Measurements from ENCODE around the gene CASP6.

Gene CASP6

DNA sequence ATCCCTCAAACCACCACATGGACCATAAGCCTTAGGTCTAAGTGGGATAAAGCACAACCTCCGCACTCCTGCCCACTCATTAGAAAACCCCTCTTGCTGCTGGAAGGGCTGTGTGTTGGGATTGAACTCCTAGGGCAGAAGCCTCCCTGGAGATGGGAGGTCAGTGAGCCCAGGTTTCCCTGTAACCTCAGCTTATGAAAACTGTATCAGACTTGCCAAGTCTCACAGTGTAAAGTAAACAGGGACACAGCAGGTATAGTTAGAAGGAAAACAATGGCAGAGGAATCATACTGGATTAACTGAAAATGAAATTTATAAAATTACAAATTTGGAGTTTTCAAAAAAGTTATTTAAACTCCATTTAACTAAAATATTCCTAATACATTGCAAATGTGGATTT, 29.9 kb downstream of the CASP6 start:
- TF ChIP-seq, protein P1, sequence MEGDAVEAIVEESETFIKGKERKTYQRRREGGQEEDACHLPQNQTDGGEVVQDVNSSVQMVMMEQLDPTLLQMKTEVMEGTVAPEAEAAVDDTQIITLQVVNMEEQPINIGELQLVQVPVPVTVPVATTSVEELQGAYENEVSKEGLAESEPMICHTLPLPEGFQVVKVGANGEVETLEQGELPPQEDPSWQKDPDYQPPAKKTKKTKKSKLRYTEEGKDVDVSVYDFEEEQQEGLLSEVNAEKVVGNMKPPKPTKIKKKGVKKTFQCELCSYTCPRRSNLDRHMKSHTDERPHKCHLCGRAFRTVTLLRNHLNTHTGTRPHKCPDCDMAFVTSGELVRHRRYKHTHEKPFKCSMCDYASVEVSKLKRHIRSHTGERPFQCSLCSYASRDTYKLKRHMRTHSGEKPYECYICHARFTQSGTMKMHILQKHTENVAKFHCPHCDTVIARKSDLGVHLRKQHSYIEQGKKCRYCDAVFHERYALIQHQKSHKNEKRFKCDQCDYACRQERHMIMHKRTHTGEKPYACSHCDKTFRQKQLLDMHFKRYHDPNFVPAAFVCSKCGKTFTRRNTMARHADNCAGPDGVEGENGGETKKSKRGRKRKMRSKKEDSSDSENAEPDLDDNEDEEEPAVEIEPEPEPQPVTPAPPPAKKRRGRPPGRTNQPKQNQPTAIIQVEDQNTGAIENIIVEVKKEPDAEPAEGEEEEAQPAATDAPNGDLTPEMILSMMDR (IDR thresholded peaks at IDR 0.05; ENCODE audit: borderline replicate concordance, control extremely low read depth, extremely low read depth, insufficient read depth, missing control alignments) = no peak
- DNase-seq (ENCODE audit: low spot score) = no peak
- in situ Hi-C loops (cut with MboI; ENCODE audit: low sequenced_read_pairs, unreplicated experiment) = no loop called here

DNA sequence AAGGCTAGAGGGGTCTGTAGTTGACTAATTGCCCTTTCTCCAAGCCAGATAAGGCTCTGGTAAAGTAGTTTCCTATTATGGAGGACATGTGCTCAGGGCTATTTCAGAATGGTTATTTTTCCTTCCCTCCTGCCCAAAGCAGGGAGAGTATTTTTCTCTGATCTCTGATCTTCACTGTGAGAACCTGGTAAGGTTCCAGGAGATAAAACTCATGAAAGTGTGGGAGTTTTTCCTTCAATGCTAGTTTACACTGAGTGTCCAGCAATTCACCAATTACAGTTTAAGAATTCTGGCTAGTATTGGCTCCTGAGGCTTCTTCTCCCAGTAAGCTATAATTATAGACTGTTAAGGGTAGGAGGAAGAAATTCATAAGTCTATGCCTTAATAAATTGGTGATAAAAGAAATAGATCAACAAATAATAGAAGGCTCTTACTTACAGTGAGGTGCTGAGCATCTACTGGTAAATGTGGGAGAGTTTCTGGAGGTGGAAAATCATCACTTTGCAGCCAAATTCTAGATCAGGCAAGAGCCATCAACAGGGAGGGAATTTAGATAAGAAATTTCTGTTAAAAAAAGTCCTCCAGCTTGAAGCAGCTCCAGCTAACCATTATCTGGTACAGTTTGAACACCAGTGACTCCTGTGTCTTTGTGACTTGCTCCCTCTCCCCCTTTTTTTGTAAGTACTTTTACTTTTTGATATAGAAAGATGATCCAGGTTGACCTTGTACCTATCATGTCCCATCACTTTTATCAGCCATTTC, 30.9 kb downstream of the CASP6 start:
- in situ Hi-C loops (cut with MboI; ENCODE audit: low sequenced_read_pairs, unreplicated experiment) = no loop called here
- TF ChIP-seq, protein P1 (IDR thresholded peaks at IDR 0.05; ENCODE audit: borderline replicate concordance, control extremely low read depth, extremely low read depth, insufficient read depth, missing control alignments) = no peak
- DNase-seq (ENCODE audit: low spot score) = no peak

DNA sequence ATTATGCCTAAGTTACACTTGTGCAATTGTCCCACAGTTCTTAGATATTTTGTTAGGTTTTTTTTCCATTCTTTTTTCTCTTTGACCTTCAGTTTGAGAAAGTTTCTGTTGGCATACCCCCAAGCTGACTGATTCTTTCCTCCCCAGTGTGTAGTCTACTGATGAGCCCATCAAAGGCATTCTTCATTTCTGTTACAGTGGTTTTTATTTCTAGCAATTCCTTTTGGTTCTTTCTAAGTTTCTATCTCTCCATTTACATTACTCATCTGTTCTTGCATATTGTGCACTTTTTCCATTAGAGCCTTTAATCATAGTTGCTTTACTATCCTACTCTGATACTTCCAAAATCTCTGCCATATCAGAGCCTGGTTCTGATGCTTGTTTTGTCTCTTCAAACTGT, 31.9 kb downstream of the CASP6 start:
- DNase-seq (ENCODE audit: low spot score) = no peak
- TF ChIP-seq, protein P1 (IDR thresholded peaks at IDR 0.05; ENCODE audit: borderline replicate concordance, control extremely low read depth, extremely low read depth, insufficient read depth, missing control alignments) = no peak
- in situ Hi-C loops (cut with MboI; ENCODE audit: low sequenced_read_pairs, unreplicated experiment) = no loop called here

DNA sequence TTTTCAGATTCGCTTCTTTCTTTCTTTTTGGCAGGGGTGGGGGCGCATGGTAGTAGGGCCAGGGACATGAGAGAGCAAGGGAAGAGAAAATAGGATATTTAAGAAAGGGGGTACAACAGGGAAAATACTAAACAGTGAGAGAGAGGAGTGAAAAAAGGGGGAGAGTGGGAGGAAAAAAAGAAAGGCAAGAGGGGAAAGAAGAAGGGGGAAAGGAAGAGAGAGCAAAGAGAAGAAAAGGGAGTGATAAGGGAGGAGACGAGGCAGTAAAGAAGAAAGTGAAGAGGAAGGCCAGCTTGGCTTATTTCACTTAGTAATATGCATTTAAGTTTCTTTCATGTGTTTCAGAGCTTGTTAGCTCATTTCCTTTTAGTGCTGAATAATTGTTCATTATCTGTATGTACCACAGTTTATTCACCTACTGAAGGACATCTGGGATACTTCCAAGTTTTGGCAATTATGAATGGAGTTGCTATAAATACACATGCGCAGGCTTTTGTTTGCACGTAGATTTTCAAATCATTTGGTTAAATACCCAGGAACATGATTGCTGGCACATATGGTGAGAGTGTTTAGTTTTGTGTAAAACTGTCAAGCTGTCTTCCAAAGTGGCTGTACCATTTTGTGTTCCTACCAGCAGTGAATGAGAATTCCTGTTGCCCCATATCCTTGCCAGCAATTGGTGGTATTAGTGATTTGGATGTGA, 37.3 kb downstream of the CASP6 start:
- no peak for DNase-seq (ENCODE audit: low spot score)
- TF ChIP-seq, protein P1 (IDR thresholded peaks at IDR 0.05; ENCODE audit: borderline replicate concordance, control extremely low read depth, extremely low read depth, insufficient read depth, missing control alignments) = no peak
- in situ Hi-C loops (cut with MboI; ENCODE audit: low sequenced_read_pairs, unreplicated experiment) = no loop called here

DNA sequence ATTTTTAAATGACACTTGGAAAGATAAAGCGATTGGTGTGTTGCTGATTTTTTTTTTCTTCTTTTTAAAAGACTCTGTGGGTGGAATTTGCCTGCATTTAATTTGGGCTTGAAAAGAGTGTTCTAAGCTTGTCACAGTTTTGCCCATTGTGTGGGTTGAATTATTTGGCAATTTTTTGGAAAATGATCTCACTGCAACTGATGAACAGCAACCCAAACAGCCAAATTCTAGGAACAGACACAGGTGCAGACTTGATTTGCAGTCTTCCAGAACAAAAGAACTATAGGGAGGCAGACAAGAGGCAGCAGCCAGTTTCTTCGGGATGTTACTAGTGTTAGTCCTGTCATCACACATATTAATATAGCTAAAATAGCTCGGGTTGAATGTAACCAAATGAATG, 40.5 kb downstream of the CASP6 start:
- DNase-seq (ENCODE audit: low spot score) = no peak
- in situ Hi-C loops (cut with MboI; ENCODE audit: low sequenced_read_pairs, unreplicated experiment) = no loop called here
- TF ChIP-seq, protein P1 (IDR thresholded peaks at IDR 0.05; ENCODE audit: borderline replicate concordance, control extremely low read depth, extremely low read depth, insufficient read depth, missing control alignments) = no peak

DNA sequence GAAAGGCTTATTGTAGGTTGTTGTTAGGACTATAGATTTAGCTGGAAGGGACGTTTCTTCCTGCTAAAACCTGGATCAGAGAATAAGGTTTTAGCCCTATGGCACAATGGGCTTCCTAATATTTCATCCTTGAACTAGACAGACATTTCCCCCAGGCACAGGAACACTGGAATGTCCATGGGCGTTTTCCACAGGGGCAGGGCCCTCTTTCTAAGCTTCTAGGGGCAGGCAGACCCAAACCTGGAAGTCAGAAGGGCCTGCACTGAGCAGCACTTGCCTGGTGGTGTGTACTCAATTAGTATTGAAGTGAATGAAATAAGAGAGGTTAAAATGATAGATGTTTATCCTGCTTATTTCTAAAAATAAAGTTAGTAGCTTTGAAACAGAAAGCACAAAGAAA, 41.1 kb downstream of the CASP6 start:
- no peak for DNase-seq (ENCODE audit: low spot score)
- TF ChIP-seq, protein P1 (IDR thresholded peaks at IDR 0.05; ENCODE audit: borderline replicate concordance, control extremely low read depth, extremely low read depth, insufficient read depth, missing control alignments) = no peak
- in situ Hi-C loops (cut with MboI; ENCODE audit: low sequenced_read_pairs, unreplicated experiment) = no loop called here

Data from GM13976 (cell line).